ENCODE results near the gene AGL.
"Not testable (repeated sequence)": the region's sequence is repeated elsewhere in the genome, so short reads cannot be mapped to it uniquely, and the experiment has no call there.

AGL gene

DNA sequence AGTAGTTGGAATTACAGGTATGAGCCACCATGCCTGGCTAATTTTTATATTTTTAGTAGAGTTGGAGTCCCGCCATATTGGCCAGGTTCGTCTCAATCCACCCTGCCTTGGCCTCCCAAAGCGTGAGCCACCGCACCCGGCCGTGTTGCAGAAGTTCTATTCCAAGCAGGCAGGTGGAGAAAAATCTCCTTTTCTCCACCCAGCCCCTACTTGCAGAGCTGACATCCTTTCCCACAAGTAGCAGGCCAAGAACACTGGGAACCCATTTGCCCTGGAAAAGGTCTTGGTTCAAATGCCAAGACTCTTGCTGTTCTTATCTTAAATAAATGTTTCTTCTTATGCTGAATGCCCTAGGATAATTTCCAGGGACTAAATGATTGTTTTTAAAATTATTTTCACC is 17.5 kb downstream of the AGL start:
- H3K9me3 Mint-ChIP-seq: no peaks in the 10 kb centered on the region
- no peaks in the 10 kb centered on the region for H3K4me1 Mint-ChIP-seq
- CTCF ChIA-PET: no interaction called here

GRCh38 chr1:99869304-99869703 is 19.1 kb downstream of the AGL start:
- Mint-ChIP-seq H3K36me3 (peaks cover 5% of the 10 kb centered on the region), H3K4me3 (no peak overlapping the region), H3K4me1 (no peaks in the 10 kb centered on the region), H3K27me3 (no peaks in the 10 kb centered on the region), H3K9me3 (no peaks in the 10 kb centered on the region), H3K27ac (no peak overlapping the region)
- no peak for DNase-seq
- CTCF ChIA-PET: interaction anchor here (0.7 kb wide), 1 partner anchor 120 kb away, joined by 3 read pairs; no protein-coding TSS in a partner anchor

More for the DNA sequence above, 17.5 kb downstream of the AGL start:
- no peak overlapping the region for H3K27ac Mint-ChIP-seq
- no peak overlapping the region for H3K4me3 Mint-ChIP-seq
- DNase-seq: no peak
- H3K27me3 Mint-ChIP-seq: no peaks in the 10 kb centered on the region
- H3K36me3 Mint-ChIP-seq: peaks cover 6% of the 10 kb centered on the region

GRCh38 chr1:99869723-99870122 is 19.6 kb downstream of the AGL start:
- no peaks in the 10 kb centered on the region for H3K27me3 Mint-ChIP-seq
- H3K9me3 Mint-ChIP-seq: no peaks in the 10 kb centered on the region
- H3K4me1 Mint-ChIP-seq: no peaks in the 10 kb centered on the region
- H3K36me3 Mint-ChIP-seq: peaks cover 2% of the 10 kb centered on the region
- no peak for DNase-seq
- no peak overlapping the region for H3K4me3 Mint-ChIP-seq
- no peak overlapping the region for H3K27ac Mint-ChIP-seq
- CTCF ChIA-PET: no interaction called here

DNA sequence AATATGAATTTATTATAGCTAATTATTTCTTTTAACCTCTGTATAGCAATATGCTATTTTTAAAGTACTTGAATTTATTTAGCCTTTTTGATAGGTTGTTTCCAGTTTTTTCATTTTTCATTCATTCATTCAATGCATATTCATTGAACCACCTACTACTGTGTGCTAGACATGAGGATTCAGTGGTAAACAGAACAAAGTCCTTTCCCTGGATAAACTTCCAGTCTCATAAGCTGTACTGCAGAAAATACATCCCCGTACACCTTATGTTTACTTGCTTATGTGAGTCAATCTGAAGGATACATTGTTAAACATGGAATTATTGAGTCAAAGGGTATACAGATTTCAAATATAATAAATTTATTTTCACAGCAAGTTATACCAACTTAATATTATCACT is 21.9 kb downstream of the AGL start:
- CTCF ChIA-PET: no interaction called here
- Mint-ChIP-seq H3K27ac (no peak overlapping the region), H3K27me3 (no peaks in the 10 kb centered on the region)

GRCh38 chr1:99877568-99877967 is 27.4 kb downstream of the AGL start:
- no peak overlapping the region for H3K4me3 Mint-ChIP-seq
- peaks cover 2% of the 10 kb centered on the region for H3K36me3 Mint-ChIP-seq
- CTCF ChIA-PET: no interaction called here
- H3K27ac Mint-ChIP-seq: no peak overlapping the region
- H3K9me3 Mint-ChIP-seq: no peaks in the 10 kb centered on the region
- H3K27me3 Mint-ChIP-seq: no peaks in the 10 kb centered on the region
- no peaks in the 10 kb centered on the region for H3K4me1 Mint-ChIP-seq
- no peak for DNase-seq

More for the DNA sequence above, 21.9 kb downstream of the AGL start:
- no peak for DNase-seq
- H3K9me3 Mint-ChIP-seq: no peaks in the 10 kb centered on the region
- H3K36me3 Mint-ChIP-seq: peaks cover 2% of the 10 kb centered on the region
- H3K4me3 Mint-ChIP-seq: no peak overlapping the region
- H3K4me1 Mint-ChIP-seq: no peaks in the 10 kb centered on the region

GRCh38 chr1:99886179-99886578 is 36.0 kb downstream of the AGL start:
- Mint-ChIP-seq H3K36me3 (peaks cover 24% of the 10 kb centered on the region), H3K9me3 (no peaks in the 10 kb centered on the region), H3K4me3 (no peak overlapping the region), H3K4me1 (peaks cover 2% of the 10 kb centered on the region), H3K27ac (no peak overlapping the region), H3K27me3 (no peaks in the 10 kb centered on the region)
- DNase-seq: no peak
- CTCF ChIA-PET: interaction anchor here (0.6 kb wide), 1 partner anchor 120 kb away, joined by 3 read pairs; the partner anchor contains the start of gene FRRS1

- CTCF ChIA-PET: no interaction called here
- peaks cover 2% of the 10 kb centered on the region for H3K4me1 Mint-ChIP-seq
- no peak overlapping the region for H3K4me3 Mint-ChIP-seq
- no peak overlapping the region for H3K27ac Mint-ChIP-seq
- no peak for DNase-seq
- H3K27me3 Mint-ChIP-seq: no peaks in the 10 kb centered on the region
- H3K36me3 Mint-ChIP-seq: peaks cover 27% of the 10 kb centered on the region
- H3K9me3 Mint-ChIP-seq: no peaks in the 10 kb centered on the region
These were observed 36.7 kb downstream of the AGL start for GRCh38 chr1:99886841-99887240.

DNA sequence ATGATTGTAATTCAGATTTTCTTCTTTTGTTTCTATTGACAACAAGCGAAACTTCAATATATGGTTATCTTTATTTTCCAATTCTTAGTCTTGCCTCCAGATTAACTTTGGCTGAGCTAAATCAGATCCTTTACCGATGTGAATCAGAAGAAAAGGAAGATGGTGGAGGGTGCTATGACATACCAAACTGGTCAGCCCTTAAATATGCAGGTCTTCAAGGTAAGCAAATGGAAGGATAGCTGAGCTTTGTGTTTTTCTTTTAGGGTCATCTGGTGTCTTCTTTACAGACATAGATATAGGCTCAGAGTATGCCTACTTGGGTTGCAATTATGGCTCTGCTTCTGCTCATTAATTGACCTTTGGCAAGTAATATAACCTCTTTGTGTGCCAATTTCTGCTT is 37.7 kb downstream of the AGL start:
- Mint-ChIP-seq H3K9me3 (no peaks in the 10 kb centered on the region), H3K27ac (no peak overlapping the region), H3K4me3 (no peak overlapping the region), H3K4me1 (peaks cover 2% of the 10 kb centered on the region), H3K27me3 (no peaks in the 10 kb centered on the region), H3K36me3 (peaks cover 30% of the 10 kb centered on the region)
- DNase-seq: no peak
- CTCF ChIA-PET: no interaction called here

DNA sequence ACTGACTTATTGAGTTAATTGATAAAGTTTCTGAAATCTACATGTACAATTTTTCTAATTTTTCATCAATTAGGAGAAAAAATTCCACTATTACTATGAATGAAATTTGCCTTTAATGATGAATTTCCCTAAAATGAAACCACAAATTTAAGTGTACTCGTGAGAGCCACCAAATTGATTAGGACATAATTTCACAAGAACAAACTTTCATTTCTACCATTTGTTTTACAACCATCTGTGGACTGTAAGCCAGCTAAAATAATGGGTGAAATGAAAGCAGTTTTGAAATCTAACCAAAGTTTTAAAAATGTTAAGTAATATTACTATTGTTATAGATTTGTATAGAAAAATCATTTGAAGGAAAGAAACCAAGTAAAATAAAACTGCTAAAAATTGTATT is 41.8 kb downstream of the AGL start:
- Mint-ChIP-seq H3K36me3 (peaks cover 21% of the 10 kb centered on the region), H3K27ac (no peak overlapping the region)

DNA sequence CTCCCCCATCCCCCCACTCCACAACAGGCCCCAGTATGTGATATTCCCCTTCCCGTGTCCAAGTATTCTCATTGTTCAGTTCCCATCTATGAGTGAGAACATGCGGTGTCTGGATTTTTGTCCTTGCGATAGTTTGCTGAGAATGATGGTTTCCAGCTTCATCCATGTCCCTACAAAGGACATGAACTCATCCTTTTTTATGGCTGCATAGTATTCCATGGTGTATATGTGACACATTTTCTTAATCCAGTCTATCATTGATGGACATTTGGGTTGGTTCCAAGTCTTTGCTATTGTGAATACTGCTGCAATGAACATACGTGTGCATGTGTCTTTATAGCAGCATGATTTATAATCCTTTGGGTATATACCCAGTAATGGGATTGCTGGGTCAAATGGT is 53.1 kb downstream of the AGL start:
- H3K9me3 Mint-ChIP-seq, H3K4me3 Mint-ChIP-seq, DNase-seq, H3K27ac Mint-ChIP-seq, CTCF ChIA-PET, H3K4me1 Mint-ChIP-seq, H3K27me3 Mint-ChIP-seq: not testable (repeated sequence)
- H3K36me3 Mint-ChIP-seq: peaks cover 27% of the 10 kb centered on the region

More for the DNA sequence above, 41.8 kb downstream of the AGL start:
- Mint-ChIP-seq H3K27me3 (no peaks in the 10 kb centered on the region), H3K4me1 (no peaks in the 10 kb centered on the region), H3K9me3 (no peaks in the 10 kb centered on the region), H3K4me3 (no peak overlapping the region)
- no peak for DNase-seq
- CTCF ChIA-PET: no interaction called here

DNA sequence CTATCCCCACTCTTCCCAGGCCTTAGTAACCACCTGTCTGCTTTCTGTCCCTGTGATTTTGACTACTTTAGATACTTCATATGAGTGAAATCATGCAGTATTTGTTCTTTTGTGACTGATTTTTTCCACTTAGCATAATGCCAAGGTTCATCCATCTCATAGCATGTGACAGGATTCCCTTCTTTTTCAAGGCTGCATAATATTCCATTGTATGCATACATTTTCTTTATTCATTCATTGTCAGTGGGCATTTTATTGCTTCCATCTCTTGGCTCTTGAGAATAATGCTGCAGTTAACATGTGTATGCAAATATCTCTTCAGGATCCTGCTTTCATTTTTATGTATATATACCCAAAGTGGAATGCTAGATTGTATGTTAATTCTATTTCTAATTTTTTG is 56.4 kb downstream of the AGL start:
- DNase-seq: no peak
- H3K27me3 Mint-ChIP-seq: no peaks in the 10 kb centered on the region
- peaks cover 25% of the 10 kb centered on the region for H3K36me3 Mint-ChIP-seq
- no peak overlapping the region for H3K4me3 Mint-ChIP-seq
- CTCF ChIA-PET: no interaction called here
- no peak overlapping the region for H3K27ac Mint-ChIP-seq
- peaks cover 3% of the 10 kb centered on the region for H3K4me1 Mint-ChIP-seq
- peaks cover 9% of the 10 kb centered on the region for H3K9me3 Mint-ChIP-seq

- CTCF ChIA-PET: no interaction called here
- H3K27ac Mint-ChIP-seq: no peak overlapping the region
- DNase-seq: no peak
- no peaks in the 10 kb centered on the region for H3K9me3 Mint-ChIP-seq
- H3K27me3 Mint-ChIP-seq: no peaks in the 10 kb centered on the region
- no peaks in the 10 kb centered on the region for H3K4me1 Mint-ChIP-seq
- H3K4me3 Mint-ChIP-seq: no peak overlapping the region
- H3K36me3 Mint-ChIP-seq: peaks cover 4% of the 10 kb centered on the region
These were observed 67.1 kb downstream of the AGL start for GRCh38 chr1:99917214-99917613.

DNA sequence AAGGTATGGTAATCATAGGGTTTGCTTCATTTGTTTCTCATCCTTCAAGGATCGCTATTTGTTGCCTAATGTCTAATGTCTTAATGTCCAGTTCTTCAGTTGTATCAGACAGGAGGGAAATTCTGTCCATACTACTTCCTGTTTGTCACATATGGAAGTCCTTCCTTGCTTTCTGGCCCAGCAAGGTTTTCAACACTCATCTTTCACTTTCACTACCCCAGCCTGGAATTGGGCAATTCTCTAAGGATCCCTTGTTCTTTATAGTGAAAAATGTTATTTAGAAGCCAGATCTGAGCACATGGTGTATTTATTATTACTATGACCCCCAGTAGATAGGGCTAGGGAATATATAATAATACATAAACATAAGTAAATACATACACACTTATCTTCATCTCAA is 69.1 kb downstream of the AGL start:
- peaks cover 4% of the 10 kb centered on the region for H3K36me3 Mint-ChIP-seq
- H3K4me3 Mint-ChIP-seq: no peak overlapping the region
- H3K27ac Mint-ChIP-seq: no peak overlapping the region
- DNase-seq: no peak
- CTCF ChIA-PET: no interaction called here
- no peaks in the 10 kb centered on the region for H3K27me3 Mint-ChIP-seq
- no peaks in the 10 kb centered on the region for H3K4me1 Mint-ChIP-seq
- H3K9me3 Mint-ChIP-seq: no peaks in the 10 kb centered on the region

DNA sequence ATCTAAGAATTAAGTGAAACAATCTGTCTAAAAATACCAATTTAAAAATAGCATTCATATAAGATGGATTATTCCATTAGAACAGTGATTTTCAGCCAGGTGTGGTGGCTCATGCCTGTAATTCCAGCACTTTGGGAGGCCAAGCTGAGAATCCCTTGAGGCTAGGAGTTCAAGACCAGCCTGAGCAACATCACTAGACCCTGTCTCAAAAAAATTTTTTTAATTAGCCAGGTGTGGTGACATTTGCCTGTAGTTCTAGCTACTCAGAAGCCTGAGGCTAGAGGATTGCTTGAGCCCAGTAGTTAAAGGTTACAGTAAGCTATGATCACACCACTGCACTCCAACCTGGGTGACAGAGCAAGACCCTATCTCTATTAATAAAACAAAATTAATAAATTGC is 84.6 kb downstream of the AGL start:
- H3K36me3 Mint-ChIP-seq: no peaks in the 10 kb centered on the region
- H3K4me3 Mint-ChIP-seq: no peak overlapping the region
- no peaks in the 10 kb centered on the region for H3K4me1 Mint-ChIP-seq
- DNase-seq: no peak
- peaks cover 9% of the 10 kb centered on the region for H3K27me3 Mint-ChIP-seq
- no peak overlapping the region for H3K27ac Mint-ChIP-seq
- no peaks in the 10 kb centered on the region for H3K9me3 Mint-ChIP-seq
- CTCF ChIA-PET: no interaction called here

- CTCF ChIA-PET: no interaction called here
- no peak for DNase-seq
- H3K36me3 Mint-ChIP-seq: no peaks in the 10 kb centered on the region
- H3K27ac Mint-ChIP-seq: no peak overlapping the region
- peaks cover 9% of the 10 kb centered on the region for H3K27me3 Mint-ChIP-seq
- H3K9me3 Mint-ChIP-seq: no peaks in the 10 kb centered on the region
- H3K4me1 Mint-ChIP-seq: no peaks in the 10 kb centered on the region
- H3K4me3 Mint-ChIP-seq: no peak overlapping the region
These were observed 85.4 kb downstream of the AGL start for GRCh38 chr1:99935534-99935933.

DNA sequence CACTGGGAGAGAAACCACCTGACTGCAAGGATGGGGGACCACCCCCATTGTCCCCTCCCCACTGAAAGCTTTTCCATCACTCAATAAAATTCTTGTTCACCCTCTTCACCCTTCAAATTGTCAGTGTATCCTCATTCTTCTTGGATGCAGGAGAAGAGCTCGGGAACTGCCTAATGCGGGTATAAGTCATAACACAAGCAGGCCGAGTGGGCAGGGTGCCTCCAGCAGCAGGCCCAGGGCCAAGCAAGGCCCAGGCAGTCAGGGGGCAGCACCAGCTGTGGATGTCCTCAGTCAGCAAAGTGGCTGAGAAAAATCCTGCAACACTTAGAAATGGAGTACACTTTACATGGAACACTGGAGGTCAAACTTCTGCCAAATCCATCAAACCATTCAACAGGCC is 85.9 kb downstream of the AGL start:
- no peaks in the 10 kb centered on the region for H3K4me1 Mint-ChIP-seq
- H3K27me3 Mint-ChIP-seq: peaks cover 9% of the 10 kb centered on the region
- no peak for DNase-seq
- H3K9me3 Mint-ChIP-seq: no peaks in the 10 kb centered on the region
- CTCF ChIA-PET: no interaction called here
- no peak overlapping the region for H3K27ac Mint-ChIP-seq
- no peak overlapping the region for H3K4me3 Mint-ChIP-seq
- H3K36me3 Mint-ChIP-seq: no peaks in the 10 kb centered on the region

Measured in activated naive CD4-positive, alpha-beta T cell treated with anti-CD3 and anti-CD28 coated beads, Interleukin-2, amount 10 ng/mL, durations not matched to agents 7 days and 5 days (primary cell).